Sigmoid colon (tissue), 4 donors: ENCODE measurements around the gene SPON2.

ENCODE experiments used
- CTCF ChIP-seq, 4 experiments: fragments of 450-650 bp in 3 of 4; fragments of 200-600 bp in 1 of 4; IDR thresholded peaks; one replicate each; pipeline ENCODE4 v1.5.1; 2016 to 2019; ENCODE audit warnings: antibody characterized with exemption in 4 of 4, mild to moderate bottlenecking in 3 of 4, moderate library complexity in 2 of 4
- EP300 ChIP-seq, 4 donors: sonication (generic); formaldehyde crosslinking; IDR thresholded peaks; one replicate each; pipeline ENCODE4 v1.6.1; 2017; ENCODE audit warnings: antibody characterized with exemption in 4 of 4
- POLR2A ChIP-seq, 2 donors: fragments of 450-650 bp; IDR thresholded peaks; one replicate each; pipeline ENCODE4 v1.6.1; 2016; ENCODE audit warnings: antibody characterized with exemption in 2 of 2, mild to moderate bottlenecking in 2 of 2, moderate library complexity in 2 of 2
- POLR2AphosphoS5 ChIP-seq, 4 donors: sonication (generic); formaldehyde crosslinking; IDR thresholded peaks; one replicate each; pipeline ENCODE4 v1.6.1; 2017; ENCODE audit warnings: antibody characterized with exemption in 4 of 4

- TF ChIP-seq CTCF (IDR thresholded peaks at IDR 0.05) = no peak
- no peak for TF ChIP-seq EP300 (IDR thresholded peaks at IDR 0.05)
- no peak for TF ChIP-seq POLR2AphosphoS5 (IDR thresholded peaks at IDR 0.05)
- TF ChIP-seq POLR2A (IDR thresholded peaks at IDR 0.05) = no peak
Measured at GRCh38 chr4:1152290-1152689, 20.1 kb downstream of the SPON2 start.
